ENCODE measurements around the gene BRD4.
"Not testable (repeated sequence)": the region's sequence is repeated elsewhere in the genome, so short reads cannot be mapped to it uniquely, and the experiment has no call there.

- not testable (repeated sequence) for TF ChIP-seq CTCF (IDR thresholded peaks at IDR 0.05; ENCODE audit: borderline replicate concordance, extremely low read depth, low read length, poor library complexity, severe bottlenecking); EZH2 (IDR thresholded peaks at IDR 0.05; ENCODE audit: borderline replicate concordance, low read depth, low read length, severe bottlenecking)
Observed at GRCh38 chr19:15363048-15363447, 30.7 kb upstream of the BRD4 start.

Measured in DND-41 (cell line).